A549 (cell line): ENCODE data around the gene TPD52L1. TPM values are rescaled to one million over a fixed set of nuclear protein-coding genes. Genes with fewer than 3 reads are reported as not detected.

Source experiments
- ATAC-seq, 2 experiments: fragments of 200-7000 bp in 1 of 2; fragments of >200 bp in 1 of 2; cut with Nextera tagmentation in 1 of 2; cut with Tn5 transposase in 1 of 2; 3 replicates each; pipeline versions ENCODE4 v1.8.0 to v1.9.1; 2018 to 2020; ENCODE audit warnings: mild to moderate bottlenecking in 1 of 2, moderate library complexity in 1 of 2
- CTCF ChIA-PET: fragments of 300-600 bp; sonication (Branson Sonifier 250); formaldehyde crosslinking; extraction: SDS; loops from one replicate; lab custom pipeline; 2021; ENCODE audit warnings: antibody characterized with exemption, inconsistent platforms; lab: Yijun Ruan, JAX
- POLR2A ChIA-PET: fragments of 350-600 bp; formaldehyde crosslinking; extraction: SDS; loops from one replicate; lab custom pipeline; 2021; ENCODE audit warnings: antibody characterized with exemption, inconsistent platforms; lab: Yijun Ruan, JAX
- DNase-seq, 2 experiments: peaks; one replicate each; pipeline versions ENCODE4 v3.0.0 to v3.0.0-alpha.2; 2011 to 2016; ENCODE audit warnings: low read depth in 1 of 2, low spot score in 1 of 2
- FAIRE-seq: peaks from 2 replicates; lab custom pipeline; 2011; peaks lifted over from hg19 to GRCh38; lab: Jason Lieb, UNC
- H3K27ac ChIP-seq, 2 experiments: fragments of >200 bp; sonication (Bioruptor Twin); formaldehyde crosslinking; 3 replicates each; pipeline ENCODE4 v1.5.1; 2016 to 2017
- H3K4me1 ChIP-seq: fragments of >200 bp; sonication (Bioruptor Twin); formaldehyde crosslinking; 3 replicates; pipeline ENCODE4 v1.6.1; 2016
- H3K4me2 ChIP-seq: fragments of >200 bp; sonication (Bioruptor Twin); formaldehyde crosslinking; 3 replicates; pipeline ENCODE4 v1.6.1; 2016
- H3K4me3 ChIP-seq: fragments of >200 bp; sonication (Bioruptor Twin); formaldehyde crosslinking; 3 replicates; pipeline ENCODE4 v1.5.1; 2016
- H3K9me3 ChIP-seq: fragments of >200 bp; sonication (Bioruptor Twin); formaldehyde crosslinking; 3 replicates; pipeline ENCODE4 v1.6.1; 2016
- CBX2 ChIP-seq: fragments of 200-600 bp; sonication (generic); IDR thresholded peaks from 2 replicates; pipeline ENCODE4 v1.6.1; 2016; ENCODE audit warnings: low read depth, mild to moderate bottlenecking, borderline replicate concordance
- CBX8 ChIP-seq: fragments of 200-600 bp; sonication (generic); IDR thresholded peaks from 2 replicates; pipeline ENCODE4 v1.6.1; 2016
- EHF ChIP-seq: fragments of 250-450 bp; sonication (Bioruptor Pico); IDR thresholded peaks from 2 replicates; pipeline ENCODE4 v1.5.0; 2020; ENCODE audit warnings: mild to moderate bottlenecking
- EHMT2 ChIP-seq: fragments of 200-600 bp; sonication (generic); IDR thresholded peaks from 2 replicates; pipeline ENCODE4 v1.6.1; 2016; ENCODE audit warnings: antibody characterized with exemption, low read depth, mild to moderate bottlenecking, moderate library complexity
- FOSL2 ChIP-seq, 2 experiments: fragments of 450-650 bp in 1 of 2; fragments of >200 bp in 1 of 2; sonication (Bioruptor Twin) in 1 of 2; formaldehyde crosslinking; IDR thresholded peaks; 2 replicates each; pipeline versions ENCODE4 v1.5.0 to v1.6.1; 2016 to 2020; ENCODE audit warnings: mild to moderate bottlenecking in 1 of 2, moderate library complexity in 1 of 2
- GATA3 ChIP-seq: IDR thresholded peaks from 2 replicates; pipeline ENCODE4 v1.6.1; 2012; ENCODE audit warnings: borderline replicate concordance
- HEYL ChIP-seq: fragments of 250-450 bp; sonication (Bioruptor Pico); IDR thresholded peaks from 2 replicates; pipeline ENCODE4 v1.8.0; 2021; ENCODE audit warnings: mild to moderate bottlenecking, moderate library complexity
- HOXA7 ChIP-seq: fragments of 250-450 bp; sonication (Bioruptor Pico); IDR thresholded peaks from 2 replicates; pipeline ENCODE4 v1.5.0; 2020; ENCODE audit warnings: mild to moderate bottlenecking, moderate library complexity
- JUN ChIP-seq, 2 experiments: fragments of >200 bp; sonication (Bioruptor Twin); formaldehyde crosslinking; IDR thresholded peaks; 2 replicates in 1 of 2; 3 replicates in 1 of 2; pipeline ENCODE4 v1.6.1; 2016 to 2017
- JUNB ChIP-seq: fragments of >200 bp; sonication (Bioruptor Twin); formaldehyde crosslinking; IDR thresholded peaks from 2 replicates; pipeline ENCODE4 v1.6.1; 2016
- KDM1A ChIP-seq: fragments of 200-600 bp; sonication (generic); IDR thresholded peaks from 2 replicates; pipeline ENCODE4 v1.6.1; 2016; ENCODE audit warnings: low read depth, mild to moderate bottlenecking
- MAX ChIP-seq: IDR thresholded peaks from 2 replicates; pipeline ENCODE4 v1.6.1; 2012
- NR3C1 ChIP-seq: fragments of >200 bp; sonication (Bioruptor Twin); formaldehyde crosslinking; IDR thresholded peaks from 3 replicates; pipeline ENCODE4 v1.6.1; 2017
- POLR2A ChIP-seq: IDR thresholded peaks from 2 replicates; pipeline ENCODE4 v1.6.1; 2012; ENCODE audit warnings: mild to moderate bottlenecking, low read length
- POLR2AphosphoS2 ChIP-seq: conservative IDR thresholded peaks from 2 replicates; pipeline ENCODE4 v1.6.1; 2012; ENCODE audit warnings: low read length, improper control_type of control experiment, inconsistent platforms
- RAD21 ChIP-seq, 2 experiments: fragments of >200 bp in 1 of 2; sonication (Bioruptor Twin) in 1 of 2; formaldehyde crosslinking in 1 of 2; IDR thresholded peaks in 1 of 2; conservative IDR thresholded peaks in 1 of 2; 2 replicates in 1 of 2; 3 replicates in 1 of 2; pipeline ENCODE4 v1.6.1; 2012 to 2018; ENCODE audit warnings: inconsistent platforms in 1 of 2
- RARB ChIP-seq: fragments of 250-450 bp; sonication (Bioruptor Pico); IDR thresholded peaks from 2 replicates; pipeline ENCODE4 v1.8.0; 2021; ENCODE audit warnings: mild to moderate bottlenecking, moderate library complexity
- RFX5 ChIP-seq: fragments of 450-650 bp; IDR thresholded peaks from 2 replicates; pipeline ENCODE4 v1.7.1; 2014; ENCODE audit warnings: antibody characterized with exemption, mild to moderate bottlenecking, moderate library complexity
- TFCP2L1 ChIP-seq: fragments of 250-450 bp; sonication (Bioruptor Pico); IDR thresholded peaks from 2 replicates; pipeline ENCODE4 v1.5.0; 2021; ENCODE audit warnings: mild to moderate bottlenecking
- TP53 ChIP-seq: fragments of 250-450 bp; sonication (Bioruptor Pico); IDR thresholded peaks from 2 replicates; pipeline ENCODE4 v1.5.0; 2021; ENCODE audit warnings: mild to moderate bottlenecking, moderate library complexity
- USF2 ChIP-seq: fragments of 450-650 bp; IDR thresholded peaks from 2 replicates; pipeline ENCODE4 v1.6.1; 2014; ENCODE audit warnings: antibody characterized with exemption
- ZNF302 ChIP-seq: fragments of 250-450 bp; sonication (Bioruptor Pico); IDR thresholded peaks from 2 replicates; pipeline ENCODE4 v1.9.0; 2021; ENCODE audit warnings: inconsistent platforms, mild to moderate bottlenecking, moderate library complexity
- WGBS: methylation state at CpG from one replicate; pipeline ENCODE4 v1.1.6; 2017; ENCODE audit errors: missing lambda C conversion rate; 5-methylcytosine and 5-hydroxymethylcytosine counted together
- polyA plus RNA-seq, 4 experiments: library from polyadenylated mRNA; depleted of rRNA in 3 of 4; stranded (reverse); fragments of >200 nt; fragmentation: RNase III in 1 of 4; extraction: RNeasy Plus Mini Kit Qiagen cat#74134 plus additional on column Dnase treatment in 1 of 4; gene quantifications; 2 replicates in 3 of 4; 3 replicates in 1 of 4; pipeline ENCODE4 v1.2.3, GENCODE V29; 2011 to 2017
- TF ChIP-seq, protein P1 (sequence below): fragments of 250-450 bp; sonication (Bioruptor Pico); IDR thresholded peaks from 2 replicates; pipeline ENCODE4 v1.5.0; 2021; ENCODE audit warnings: mild to moderate bottlenecking, moderate library complexity, borderline replicate concordance
- TF ChIP-seq, protein P2 (sequence below): fragments of >200 bp; sonication (Bioruptor Twin); formaldehyde crosslinking; IDR thresholded peaks from 2 replicates; pipeline ENCODE4 v1.6.1; 2016

Gene TPD52L1
- polyA plus RNA-seq, 2 of the 4 experiments (the other 2 are of a cell fraction), result 90.1 to 144 TPM

GRCh38 chr6:125294036-125294435 is 140.5 kb downstream of the TPD52L1 start:
- WGBS, result 97% methylated on average over 1 of the region's 1 CpG
- POLR2A ChIA-PET, result no interaction called here
- no peak overlapping the region for H3K4me2 ChIP-seq
- H3K9me3 ChIP-seq, result no peaks in the 10 kb centered on the region
- ATAC-seq (no peak), FAIRE-seq (no peak), DNase-seq (no peak)
- no peak overlapping the region for H3K4me3 ChIP-seq
- H3K27ac ChIP-seq, result no peak overlapping the region
- CTCF ChIA-PET, result interaction anchor here (1.6 kb wide), 1 partner anchor 17 kb away, joined by 9 read pairs; no protein-coding TSS in a partner anchor
- no peaks in the 10 kb centered on the region for H3K4me1 ChIP-seq
- TF ChIP-seq POLR2AphosphoS2 (no peak), JUN (IDR thresholded peaks at IDR 0.05) (no peak), GATA3 (no peak), RAD21 (conservative IDR thresholded peaks at IDR 0.05 in 1 of 2, IDR thresholded peaks at IDR 0.05 in 1 of 2) (no peak), POLR2A (no peak), KDM1A (no peak), CBX8 (no peak), MAX (no peak), ZNF302 (CRISPR knock-in tag) (no peak)
- TF ChIP-seq, protein P1, sequence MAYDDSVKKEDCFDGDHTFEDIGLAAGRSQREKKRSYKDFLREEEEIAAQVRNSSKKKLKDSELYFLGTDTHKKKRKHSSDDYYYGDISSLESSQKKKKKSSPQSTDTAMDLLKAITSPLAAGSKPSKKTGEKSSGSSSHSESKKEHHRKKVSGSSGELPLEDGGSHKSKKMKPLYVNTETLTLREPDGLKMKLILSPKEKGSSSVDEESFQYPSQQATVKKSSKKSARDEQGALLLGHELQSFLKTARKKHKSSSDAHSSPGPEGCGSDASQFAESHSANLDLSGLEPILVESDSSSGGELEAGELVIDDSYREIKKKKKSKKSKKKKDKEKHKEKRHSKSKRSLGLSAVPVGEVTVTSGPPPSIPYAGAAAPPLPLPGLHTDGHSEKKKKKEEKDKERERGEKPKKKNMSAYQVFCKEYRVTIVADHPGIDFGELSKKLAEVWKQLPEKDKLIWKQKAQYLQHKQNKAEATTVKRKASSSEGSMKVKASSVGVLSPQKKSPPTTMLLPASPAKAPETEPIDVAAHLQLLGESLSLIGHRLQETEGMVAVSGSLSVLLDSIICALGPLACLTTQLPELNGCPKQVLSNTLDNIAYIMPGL (CRISPR knock-in tag), result no peak
- TF ChIP-seq, protein P2, sequence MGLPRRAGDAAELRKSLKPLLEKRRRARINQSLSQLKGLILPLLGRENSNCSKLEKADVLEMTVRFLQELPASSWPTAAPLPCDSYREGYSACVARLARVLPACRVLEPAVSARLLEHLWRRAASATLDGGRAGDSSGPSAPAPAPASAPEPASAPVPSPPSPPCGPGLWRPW, result no peak

GRCh38 chr6:125294925-125295324 is 141.4 kb downstream of the TPD52L1 start:
- Histone ChIP-seq H3K4me1 (peaks cover 4% of the 10 kb centered on the region; the same call in 2 of the 3 replicates), H3K4me3 (no peak overlapping the region), H3K9me3 (no peaks in the 10 kb centered on the region), H3K27ac (no peak overlapping the region), H3K4me2 (no peak overlapping the region)
- FAIRE-seq (no peak), ATAC-seq (no peak), DNase-seq (no peak)
- CTCF ChIA-PET, result interaction anchor here (0.8 kb wide), 1 partner anchor 54 kb away, joined by 3 read pairs; no protein-coding TSS in a partner anchor
- 88% methylated on average over 3 of the region's 3 CpGs for WGBS
- POLR2A ChIA-PET, result no interaction called here
- TF ChIP-seq RFX5 (no peak), FOSL2 (IDR thresholded peaks at IDR 0.05) (no peak), FOSL2 (CRISPR knock-in tag; IDR thresholded peaks at IDR 0.05) (no peak), EHMT2 (no peak), JUNB (no peak), HEYL (CRISPR knock-in tag) (no peak), USF2 (no peak), HOXA7 (CRISPR knock-in tag) (no peak), RAD21 (conservative IDR thresholded peaks at IDR 0.05 in 1 of 2, IDR thresholded peaks at IDR 0.05 in 1 of 2) (no peak), NR3C1 (no peak), RARB (no peak), CBX2 (no peak), TFCP2L1 (CRISPR knock-in tag) (no peak), TP53 (CRISPR knock-in tag) (no peak), EHF (CRISPR knock-in tag) (no peak)
- TF ChIP-seq, protein P2, result no peak
- TF ChIP-seq, protein P1 (CRISPR knock-in tag), result no peak
